ENCODE data around the gene HOXC13. TPM values are rescaled to one million over a fixed set of nuclear protein-coding genes. Genes with fewer than 3 reads are reported as not detected.

Gene HOXC13
- not detected for total RNA-seq
- long read RNA-seq: 0 reads

GRCh38 chr12:53938326-53939140 lies at the start of gene HOXC13:
TSS of gene HOXC13 (plus strand) at chr12:53938831. CDS start at chr12:53938907, 76 bp downstream.
- Histone ChIP-seq H3K36me3 (no peaks in the 10 kb centered on the region), H3K4me3 (no peak within 1 kb of the TSS), H3K9me3 (no peaks in the 10 kb centered on the region), H3K27ac (no peak within 1 kb of the TSS), H3K27me3 (peaks cover 100% of the 10 kb centered on the region), H3K4me1 (peaks cover 6% of the 10 kb centered on the region)
- ATAC-seq: peak; percentile 62
- intact Hi-C loops (cut with DNase I): no loop called here
- TF ChIP-seq CTCF (IDR thresholded peaks at IDR 0.05): no peak
- peak; percentile 77 for DNase-seq

GRCh38 chr12:53890081-53890480 lies 48.5 kb upstream of the HOXC13 start:
- Histone ChIP-seq H3K4me3 (no peak overlapping the region), H3K4me1 (no peaks in the 10 kb centered on the region), H3K27ac (no peak overlapping the region), H3K27me3 (peaks cover 50% of the 10 kb centered on the region), H3K9me3 (no peaks in the 10 kb centered on the region), H3K36me3 (no peaks in the 10 kb centered on the region)
- DNase-seq (no peak), ATAC-seq (no peak)
- intact Hi-C loops (cut with DNase I): no loop called here
- TF ChIP-seq CTCF (IDR thresholded peaks at IDR 0.05): no peak

- H3K9me3 ChIP-seq: no peaks in the 10 kb centered on the region
- no peaks in the 10 kb centered on the region for H3K36me3 ChIP-seq
- intact Hi-C loops (cut with DNase I): no loop called here
- H3K27me3 ChIP-seq: peaks cover 53% of the 10 kb centered on the region
- no peak overlapping the region for H3K27ac ChIP-seq
- H3K4me1 ChIP-seq: no peaks in the 10 kb centered on the region
- ATAC-seq: no peak
- DNase-seq: no peak
- no peak overlapping the region for H3K4me3 ChIP-seq
- TF ChIP-seq CTCF (IDR thresholded peaks at IDR 0.05): no peak
These were observed 45.8 kb upstream of the HOXC13 start for GRCh38 chr12:53892762-53893395.

GRCh38 chr12:53899230-53899629 lies 39.4 kb upstream of the HOXC13 start:
- H3K4me1 ChIP-seq: no peaks in the 10 kb centered on the region
- intact Hi-C loops (cut with DNase I): no loop called here
- no peak overlapping the region for H3K27ac ChIP-seq
- no peaks in the 10 kb centered on the region for H3K9me3 ChIP-seq
- H3K36me3 ChIP-seq: no peaks in the 10 kb centered on the region
- no peak overlapping the region for H3K4me3 ChIP-seq
- peaks cover 54% of the 10 kb centered on the region for H3K27me3 ChIP-seq
- no peak for ATAC-seq
- no peak for TF ChIP-seq CTCF (IDR thresholded peaks at IDR 0.05)
- DNase-seq: no peak

GRCh38 chr12:53907103-53907502 lies 31.5 kb upstream of the HOXC13 start:
- no peak overlapping the region for H3K27ac ChIP-seq
- H3K36me3 ChIP-seq: no peaks in the 10 kb centered on the region
- TF ChIP-seq CTCF (IDR thresholded peaks at IDR 0.05): no peak
- H3K4me1 ChIP-seq: no peaks in the 10 kb centered on the region
- H3K4me3 ChIP-seq: no peak overlapping the region
- intact Hi-C loops (cut with DNase I): no loop called here
- DNase-seq (no peak), ATAC-seq (no peak)
- H3K27me3 ChIP-seq: peaks cover 32% of the 10 kb centered on the region
- no peaks in the 10 kb centered on the region for H3K9me3 ChIP-seq
